Myocyte (in vitro differentiated cells): ENCODE measurements around the gene NPIPA1. TPM values are rescaled to one million over a fixed set of nuclear protein-coding genes. Genes with fewer than 3 reads are reported as not detected.
"Not testable (repeated sequence)": the region's sequence is repeated elsewhere in the genome, so short reads cannot be mapped to it uniquely, and the experiment has no call there.

Experiments used
- DNase-seq: peaks from one replicate; pipeline ENCODE4 v3.0.0-alpha.2; 2012; ENCODE audit warnings: low read depth
- total RNA-seq: library from RNA; depleted of rRNA; stranded (reverse); fragments of >200 nt; gene quantifications from 2 replicates; pipeline ENCODE4 v1.2.3, GENCODE V29; 2014

Gene NPIPA1
- total RNA-seq, 1 donor from 2014 or later = 73.0 TPM

DNA sequence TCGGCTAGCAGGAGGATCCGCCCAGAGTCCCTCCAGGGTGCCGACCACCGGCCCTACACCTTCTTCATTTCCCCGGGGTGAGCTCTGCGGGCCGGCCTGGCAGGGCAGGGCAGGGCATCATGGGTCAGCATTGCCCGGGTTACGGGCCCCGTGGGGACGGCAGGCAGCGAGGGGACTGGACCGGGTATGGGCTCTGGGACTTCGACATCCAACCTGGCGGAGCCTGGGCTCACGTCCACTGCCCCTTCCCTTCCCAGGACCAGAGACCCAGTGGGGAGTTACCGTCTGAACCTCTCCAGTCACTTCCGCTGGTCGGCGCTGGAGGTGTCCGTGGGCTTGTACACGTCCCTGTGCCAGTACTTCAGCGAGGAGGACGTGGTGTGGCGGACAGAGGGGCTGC, 7.0 kb upstream of the NPIPA1 start:
- DNase-seq = not testable (repeated sequence)

DNA sequence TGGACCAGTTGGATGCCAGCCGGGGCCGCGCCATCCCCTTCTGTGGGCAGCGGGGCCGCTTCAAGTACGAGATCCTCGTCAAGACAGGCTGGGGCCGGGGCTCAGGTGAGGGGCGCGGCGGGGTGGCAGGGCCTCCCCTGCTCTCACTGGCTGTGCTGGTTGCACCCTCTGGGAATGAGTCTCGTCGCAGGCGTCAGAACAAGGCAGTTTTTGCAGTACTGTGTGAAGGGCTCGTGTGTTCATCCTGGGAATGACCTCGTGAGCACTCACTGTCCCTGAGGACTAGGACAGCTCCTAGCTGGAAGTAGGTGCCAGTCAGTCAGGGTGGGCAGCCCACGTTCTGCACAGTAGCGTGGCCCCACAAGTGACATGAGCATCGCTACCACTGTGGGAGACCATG, 6.3 kb upstream of the NPIPA1 start:
- not testable (repeated sequence) for DNase-seq

DNA sequence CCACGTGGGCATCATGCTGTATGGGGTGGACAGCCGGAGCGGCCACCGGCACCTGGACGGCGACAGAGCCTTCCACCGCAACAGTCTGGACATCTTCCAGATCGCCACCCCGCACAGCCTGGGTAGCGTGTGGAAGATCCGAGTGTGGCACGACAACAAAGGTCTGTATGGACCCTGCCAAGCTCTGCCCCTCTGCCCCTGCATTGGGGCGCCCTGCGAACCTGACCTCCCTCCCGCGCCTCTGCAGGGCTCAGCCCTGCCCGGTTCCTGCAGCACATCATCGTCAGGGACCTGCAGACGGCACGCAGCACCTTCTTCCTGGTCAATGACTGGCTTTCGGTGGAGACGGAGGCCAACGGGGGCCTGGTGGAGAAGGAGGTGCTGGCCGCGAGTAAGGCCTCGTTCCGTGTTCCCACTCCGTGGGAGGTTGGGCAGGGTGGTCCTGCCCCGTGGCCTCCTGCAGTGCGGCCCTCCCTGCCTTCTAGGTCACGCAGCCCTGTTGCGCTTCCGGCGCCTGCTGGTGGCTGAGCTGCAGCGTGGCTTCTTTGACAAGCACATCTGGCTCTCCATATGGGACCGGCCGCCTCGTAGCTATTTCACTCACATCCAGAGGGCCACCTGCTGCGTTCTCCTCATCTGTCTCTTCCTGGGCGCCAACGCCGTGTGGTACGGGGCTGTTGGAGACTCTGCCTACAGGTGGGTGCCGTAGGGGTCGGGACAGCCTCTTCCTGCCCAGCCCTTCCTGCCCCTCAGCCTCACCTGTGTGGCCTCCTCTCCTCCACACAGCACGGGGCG, 4.5 kb upstream of the NPIPA1 start:
- not testable (repeated sequence) for DNase-seq

DNA sequence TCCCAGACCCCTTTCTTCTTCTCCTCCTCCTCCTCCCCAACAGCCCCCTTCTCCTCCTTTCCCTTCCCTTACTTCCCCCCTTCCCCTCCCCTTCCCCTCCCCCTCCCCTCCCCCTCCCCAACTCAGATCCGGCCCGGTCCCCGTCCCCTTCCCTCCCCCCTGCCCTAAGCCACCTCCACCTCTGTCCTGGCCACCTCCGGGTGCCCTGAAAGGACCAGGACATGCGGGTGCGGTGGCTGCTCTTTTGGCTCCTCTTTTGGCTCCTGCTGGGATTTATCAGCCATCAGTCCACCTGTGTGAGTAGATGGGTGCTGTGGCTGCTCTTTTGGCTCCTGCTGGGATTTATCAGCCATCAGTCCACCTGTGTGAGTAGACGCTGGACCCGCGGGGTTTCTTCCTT, 751 bp downstream of the NPIPA1 start:
- DNase-seq = not testable (repeated sequence)

DNA sequence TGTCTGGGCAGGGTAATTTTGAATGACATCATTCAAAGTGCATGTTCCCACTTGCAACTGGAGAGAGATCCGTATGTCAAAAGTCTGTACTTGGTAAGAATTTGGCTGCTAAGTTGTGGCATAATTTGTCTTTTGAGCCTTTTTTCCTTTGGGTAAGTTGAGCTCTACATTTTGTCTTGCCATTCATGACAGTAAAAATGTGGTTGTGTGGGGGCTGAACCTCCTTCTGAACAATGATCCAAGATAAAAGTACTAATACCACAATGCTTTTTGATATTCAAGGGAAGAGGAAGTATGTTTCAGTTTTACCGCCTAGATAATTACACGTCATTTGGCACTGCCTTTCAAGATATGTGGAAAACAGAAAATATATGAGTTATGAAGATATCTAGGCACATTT, 5.4 kb downstream of the NPIPA1 start:
- not testable (repeated sequence) for DNase-seq

DNA sequence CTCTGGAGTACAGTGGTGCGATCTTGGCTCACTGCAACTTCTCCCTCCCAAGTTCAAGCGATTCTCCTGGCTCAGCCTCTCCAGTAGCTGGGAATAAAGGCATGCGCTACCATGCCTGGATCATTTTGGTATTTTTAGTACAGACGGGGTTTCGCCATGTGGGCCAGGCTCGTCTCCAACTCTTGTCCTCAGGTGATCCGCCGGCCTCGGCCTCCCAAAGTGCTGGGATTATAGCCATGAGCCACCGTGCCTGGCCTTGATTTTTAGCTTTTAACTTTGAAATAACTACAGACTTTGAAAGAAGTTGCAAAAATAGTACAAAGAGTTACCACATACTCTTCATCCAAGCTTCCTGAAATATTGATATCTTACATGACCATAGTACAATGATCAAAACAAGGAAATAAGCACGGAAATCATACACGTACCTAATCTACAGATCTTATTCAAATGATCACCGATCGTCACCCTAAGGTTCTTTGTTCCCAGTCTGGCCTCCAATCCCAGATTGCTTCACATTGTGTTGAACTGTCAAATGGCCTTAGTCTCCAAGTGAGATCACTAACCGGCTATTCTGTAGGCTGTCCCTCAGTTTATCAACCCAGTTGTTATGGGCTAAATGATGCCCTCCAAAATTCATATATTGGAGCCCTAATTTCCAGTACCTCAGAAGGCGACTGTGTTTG, 18.4 kb downstream of the NPIPA1 start:
- peak; percentile 13 for DNase-seq

DNA sequence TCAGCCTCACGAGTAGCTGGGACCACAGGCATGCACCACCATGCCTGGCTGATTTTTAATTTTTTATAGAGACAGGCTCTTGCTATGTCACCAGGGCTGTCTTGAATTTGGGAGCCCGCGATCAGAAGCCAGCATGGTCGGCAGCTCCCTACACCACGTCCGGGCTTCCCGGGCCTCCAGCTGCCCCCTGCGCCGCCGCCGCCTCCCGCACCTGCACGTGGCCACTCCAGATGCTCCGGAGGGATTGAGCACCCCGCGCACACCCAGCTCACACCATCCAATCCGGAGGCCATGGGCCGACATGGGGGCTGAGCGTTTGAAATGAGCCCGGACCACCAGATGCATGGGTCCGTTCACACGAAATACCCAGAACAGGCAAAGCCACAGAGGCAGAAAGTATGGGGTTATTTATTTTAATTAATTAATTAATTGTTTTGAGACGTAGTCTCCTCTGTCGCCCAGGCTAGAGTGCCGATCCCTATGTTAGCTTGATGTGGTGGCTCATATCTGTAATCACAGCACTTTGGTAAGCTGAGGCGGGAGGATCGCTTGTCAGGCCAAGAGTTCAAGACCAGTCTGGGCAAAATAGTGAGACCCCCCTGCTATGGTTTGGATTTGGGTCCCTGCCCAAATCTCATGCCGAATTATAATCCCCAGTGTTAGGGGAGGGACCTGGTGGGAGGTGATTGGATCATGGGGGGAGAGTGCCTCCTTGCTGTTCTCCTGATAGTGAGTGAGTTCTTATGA, 20.5 kb downstream of the NPIPA1 start:
- DNase-seq = no peak

DNA sequence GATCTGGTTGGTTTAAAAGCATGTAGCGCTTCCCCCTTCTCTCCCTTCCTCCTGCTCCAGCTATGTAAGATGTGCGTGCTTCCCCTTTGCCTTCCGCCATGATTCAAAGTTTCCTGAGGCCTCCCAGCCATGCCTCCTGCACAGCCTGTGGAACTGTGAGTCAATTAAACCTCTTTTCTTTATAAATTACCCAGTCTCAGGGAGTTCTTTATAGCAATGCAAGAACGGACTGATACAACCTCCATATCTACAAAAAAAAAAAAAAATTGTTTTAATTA, 21.0 kb downstream of the NPIPA1 start:
- DNase-seq = no peak

DNA sequence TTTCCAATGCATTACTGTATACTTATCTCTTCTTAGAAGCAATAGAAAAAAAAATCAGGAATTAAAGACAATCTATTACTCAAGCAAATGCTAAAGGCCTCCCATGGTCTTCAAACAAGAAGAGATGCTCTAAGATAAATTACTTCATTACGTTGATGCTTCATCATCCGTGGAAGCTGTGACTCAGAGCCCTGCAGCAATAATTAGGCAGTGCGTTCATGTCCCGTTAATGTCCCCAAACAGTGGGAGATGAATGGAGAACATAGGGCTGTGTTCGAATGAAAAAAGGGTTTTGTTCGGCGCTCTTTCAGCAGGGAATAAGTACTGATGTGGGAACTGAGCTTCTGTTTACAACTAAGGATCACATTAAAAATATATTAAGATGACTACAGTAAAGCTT, 21.7 kb downstream of the NPIPA1 start:
- no peak for DNase-seq

DNA sequence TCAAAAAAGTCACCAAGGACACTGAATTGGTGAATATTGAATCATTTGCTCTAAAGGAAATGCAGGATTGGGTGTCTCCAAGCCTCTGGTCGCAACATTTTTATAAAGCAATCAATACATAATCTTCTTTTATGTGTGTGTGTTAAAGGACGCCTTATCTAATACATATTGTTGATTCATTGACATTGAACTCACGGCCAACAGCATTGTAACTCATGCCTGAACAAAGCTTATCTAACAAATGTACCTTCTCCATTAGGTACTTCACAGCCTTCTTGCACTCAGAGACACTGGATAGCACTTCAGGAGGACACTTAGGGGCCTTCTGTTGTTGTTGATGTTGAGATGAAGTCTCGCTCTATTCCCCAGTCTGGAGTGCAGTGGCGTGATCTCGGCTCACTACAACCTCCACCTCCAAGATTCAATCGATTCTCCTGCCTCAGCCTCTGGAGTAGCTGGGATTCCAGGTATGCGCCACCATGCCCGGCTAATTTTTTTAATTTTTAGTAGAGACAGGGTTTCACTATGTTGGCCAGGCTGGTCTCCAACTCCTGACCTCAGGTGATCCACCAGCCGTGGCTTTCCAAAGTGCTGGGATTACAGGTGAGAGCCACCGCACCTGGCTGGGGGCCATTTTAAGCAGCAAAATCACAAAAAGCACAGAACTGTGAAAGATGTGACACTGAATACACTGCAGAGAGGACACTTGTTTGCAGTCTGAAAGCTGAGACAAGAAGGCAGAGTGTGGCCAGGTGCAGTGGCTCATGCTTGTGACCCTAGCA, 24.4 kb downstream of the NPIPA1 start:
- DNase-seq = no peak

DNA sequence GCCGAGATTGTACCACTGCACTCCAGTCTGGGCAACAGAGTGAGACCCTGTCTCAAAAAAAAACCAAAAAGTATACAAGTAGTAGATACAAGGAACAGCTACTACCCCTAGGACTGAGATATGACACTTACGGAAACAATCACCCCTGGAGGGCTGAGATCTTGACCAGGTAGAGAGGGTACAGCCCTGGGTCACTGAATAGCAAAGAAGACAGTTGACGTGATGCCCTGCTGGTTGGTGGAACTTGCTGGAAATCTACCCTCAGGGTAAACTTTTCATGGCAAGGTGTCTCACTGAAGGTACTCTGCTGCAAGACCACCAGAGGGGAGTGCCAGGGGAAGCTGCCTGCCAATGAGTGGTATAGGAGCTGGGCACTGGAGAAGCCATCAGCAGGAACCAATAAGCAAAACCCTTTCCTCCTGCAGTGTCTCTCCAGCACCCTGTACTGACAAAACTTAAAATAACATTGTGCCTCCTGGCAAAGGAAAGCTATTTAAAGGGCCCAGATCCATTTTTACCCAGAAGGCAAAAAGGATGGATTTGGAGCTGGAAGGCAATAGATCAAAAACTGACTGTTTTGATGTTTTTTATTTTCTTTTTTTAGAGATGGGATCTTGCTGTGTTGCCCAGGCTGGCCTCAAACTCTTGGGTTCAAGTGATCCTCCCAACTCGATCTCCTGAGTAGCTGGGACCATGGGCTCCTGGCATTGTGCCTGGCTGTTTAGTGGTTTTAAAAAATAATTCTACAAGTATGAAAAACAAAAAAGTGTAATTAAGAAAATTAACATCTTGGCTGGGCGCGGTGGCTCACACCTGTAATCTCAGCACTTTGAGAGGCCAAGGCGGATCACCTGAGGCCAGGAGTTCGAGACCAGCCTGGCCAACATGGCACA, 26.3 kb downstream of the NPIPA1 start:
- DNase-seq = no peak

DNA sequence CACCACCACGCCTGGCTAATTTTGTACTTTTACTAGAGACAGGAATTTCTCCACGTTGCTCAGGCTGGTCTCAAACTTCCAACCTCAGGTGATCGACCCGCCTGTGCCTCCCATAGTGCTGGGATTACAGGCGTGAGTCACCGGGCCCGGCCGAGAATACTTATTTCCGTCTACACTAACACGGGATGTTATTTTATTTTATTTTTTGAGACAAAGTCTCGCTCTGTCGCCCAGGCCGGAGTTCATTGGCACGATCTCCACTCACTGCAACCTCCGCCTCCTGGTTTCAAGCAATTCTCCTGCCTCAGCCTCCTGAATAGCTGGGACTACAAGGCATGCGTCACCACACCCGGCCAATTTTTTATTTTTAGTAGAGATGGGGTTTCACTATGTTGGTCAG, 28.1 kb downstream of the NPIPA1 start:
- DNase-seq = no peak

DNA sequence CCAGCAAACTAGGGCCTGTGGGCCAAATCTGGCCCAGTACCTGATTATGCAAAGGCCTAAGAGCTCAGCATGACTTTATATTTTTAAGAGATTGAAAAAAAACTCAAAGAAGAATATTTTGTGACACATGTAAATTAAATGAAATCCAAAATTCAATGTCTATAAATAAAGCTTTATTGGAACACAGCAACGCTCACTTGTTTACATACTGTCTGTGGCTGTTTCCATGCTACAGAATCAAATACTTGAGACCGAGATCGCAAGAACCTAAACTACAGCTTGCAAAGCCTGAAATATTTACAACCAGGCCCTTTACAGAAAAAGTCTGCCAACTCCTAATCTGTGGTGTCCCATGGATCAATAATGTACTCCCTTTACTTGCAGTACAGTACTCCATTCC, 32.6 kb downstream of the NPIPA1 start:
- DNase-seq = not testable (repeated sequence)

DNA sequence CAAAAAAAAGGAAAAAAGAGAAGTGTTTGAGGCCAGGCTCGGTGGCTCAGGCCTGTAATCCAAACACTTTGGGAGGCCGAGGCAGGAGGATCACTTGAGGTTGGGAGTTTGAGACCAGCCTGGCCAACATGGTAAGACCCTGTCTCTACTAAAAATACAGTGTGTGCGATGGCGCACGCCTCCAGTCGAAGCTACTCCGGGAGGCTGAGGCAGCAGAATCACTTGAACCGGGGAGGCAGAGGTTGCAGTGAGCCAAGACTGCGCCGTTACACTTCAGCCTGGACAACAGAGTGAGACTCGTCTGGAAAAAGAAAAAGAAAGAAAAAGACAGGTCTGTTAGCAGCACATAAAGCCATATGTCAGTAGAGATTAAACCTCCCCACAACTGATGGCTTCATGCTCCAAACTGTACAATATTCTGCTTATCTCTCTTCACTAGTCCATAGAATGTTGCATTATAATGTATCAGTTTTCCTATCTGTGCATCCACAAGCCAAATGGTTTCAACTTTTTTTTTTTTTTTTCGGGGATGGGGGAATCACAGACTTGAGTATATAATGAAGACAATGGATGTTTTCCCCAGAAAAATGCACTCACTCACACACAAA, 34.5 kb downstream of the NPIPA1 start:
- DNase-seq = not testable (repeated sequence)

DNA sequence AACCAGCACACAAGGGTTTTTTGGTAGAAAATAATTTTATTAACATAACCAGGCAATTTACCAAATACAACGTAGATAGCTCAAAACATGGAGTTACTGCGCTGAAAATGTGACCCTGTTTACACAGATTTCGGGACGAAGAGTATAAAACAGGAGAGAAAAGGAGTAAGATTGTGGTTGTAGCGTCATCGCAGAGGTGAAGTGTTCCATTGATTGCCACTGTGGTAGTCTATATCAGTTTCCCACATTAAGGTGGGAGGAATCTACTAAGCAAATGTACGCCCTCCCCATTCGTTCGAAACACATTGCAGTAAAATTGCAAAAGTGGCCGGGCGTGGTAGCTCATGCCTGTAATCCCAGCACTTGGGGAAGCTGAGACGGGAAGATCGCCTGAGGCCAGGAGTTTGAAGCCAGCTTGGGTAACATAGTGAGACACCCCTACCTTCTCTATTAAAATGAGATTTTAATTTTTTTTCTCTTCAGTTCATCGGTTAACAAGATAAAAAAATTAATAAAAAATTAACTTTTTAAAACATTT, 36.6 kb downstream of the NPIPA1 start:
- not testable (repeated sequence) for DNase-seq

DNA sequence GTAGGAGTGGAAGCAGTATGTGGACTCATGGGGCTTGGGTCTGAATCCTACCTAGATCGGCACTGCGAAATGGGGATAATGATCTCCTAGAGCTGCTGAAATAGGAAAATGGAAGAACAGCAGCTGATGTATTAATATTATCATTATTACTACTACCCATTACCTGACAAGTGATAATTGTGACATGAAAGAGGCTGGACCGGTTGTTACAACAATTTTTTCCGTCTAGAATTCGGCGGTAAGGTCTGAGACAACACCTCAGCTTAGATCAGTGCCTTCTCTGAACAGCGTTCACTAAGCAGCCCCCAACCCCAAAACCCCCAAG, 37.0 kb downstream of the NPIPA1 start:
- DNase-seq = peak; percentile 57

DNA sequence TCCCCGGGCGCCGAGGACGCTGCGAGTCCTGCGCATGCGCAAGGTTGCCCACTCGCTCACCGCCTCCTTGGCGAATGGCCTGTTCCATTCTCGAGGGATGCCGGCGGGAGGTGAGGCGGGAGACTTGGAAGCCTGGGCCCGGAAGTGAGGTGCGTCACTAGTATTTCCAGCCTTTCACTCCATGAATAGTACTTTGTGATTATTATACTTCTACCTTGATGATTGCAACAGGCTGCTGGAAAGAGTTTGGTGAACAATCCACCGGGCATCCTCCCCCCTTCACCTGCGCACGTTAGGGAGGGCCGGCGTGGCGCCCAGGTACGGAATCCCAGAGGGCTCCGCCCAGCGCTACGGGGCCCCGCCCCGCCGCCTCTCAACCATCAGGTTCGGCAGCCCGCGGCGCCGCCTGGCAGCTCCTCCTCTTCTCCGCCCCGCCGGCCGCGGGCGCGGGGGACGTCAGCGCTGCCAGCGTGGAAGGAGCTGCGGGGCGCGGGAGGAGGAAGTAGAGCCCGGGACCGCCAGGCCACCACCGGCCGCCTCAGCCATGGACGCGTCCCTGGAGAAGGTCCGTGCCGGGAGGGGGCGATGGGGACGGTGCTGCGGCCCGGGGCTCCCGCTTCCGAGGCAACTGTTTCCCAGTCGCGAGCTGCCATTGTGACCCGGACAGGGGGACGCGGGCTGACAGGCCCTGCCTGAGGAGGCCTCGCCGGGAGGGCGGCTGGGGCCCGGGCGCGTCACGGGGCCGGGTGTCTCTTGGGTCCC, 37.6 kb downstream of the NPIPA1 start, which contains the start of gene PDXDC1:
Gene PDXDC1 (plus strand): TSS at position 371 of the 762 bp plus-strand sequence. CDS start 174 bp downstream, at position 545.
- peak; percentile 91 for DNase-seq

DNA sequence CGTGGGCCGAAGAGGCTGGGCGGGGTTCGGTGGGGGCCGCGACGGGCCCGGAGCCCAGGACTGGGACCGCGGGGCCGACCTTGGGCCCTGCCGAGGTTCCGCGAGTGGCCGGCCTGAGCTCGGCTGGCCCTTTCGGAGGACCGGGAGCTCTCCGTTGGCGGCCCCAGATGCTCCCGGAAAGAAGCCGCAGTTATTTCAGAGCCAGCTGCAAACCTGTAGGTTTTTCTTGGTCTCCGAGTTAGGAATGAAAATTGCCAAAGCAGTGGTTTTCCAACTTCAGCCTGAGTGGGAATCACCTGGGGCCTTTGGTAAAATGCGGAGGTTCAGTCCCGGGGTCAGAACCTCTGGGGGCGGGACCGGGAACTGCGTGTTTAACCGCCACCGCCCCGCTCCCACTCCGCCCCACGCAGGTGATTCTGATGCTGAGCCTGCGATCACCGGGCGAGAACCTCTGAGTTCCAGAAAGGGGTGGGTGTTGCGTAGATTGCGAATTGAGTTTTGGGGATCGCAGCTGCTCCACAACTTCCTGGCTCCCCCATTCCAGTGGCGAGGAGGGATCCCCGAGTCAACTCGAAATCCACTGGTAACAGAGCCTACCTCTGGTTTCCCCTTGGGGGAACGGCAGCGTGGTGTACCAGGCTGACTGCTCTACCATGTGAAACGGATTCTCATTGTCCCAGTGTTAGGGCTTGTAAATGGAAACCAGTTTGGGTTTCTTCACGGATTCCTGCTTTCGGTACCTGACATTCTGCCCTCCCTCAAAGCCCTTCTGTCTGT, 38.4 kb downstream of the NPIPA1 start:
- peak; percentile 31 for DNase-seq
